GM20000 (cell line): Measurements from ENCODE around the gene CCIN.
"Not testable (repeated sequence)": the region's sequence is repeated elsewhere in the genome, so short reads cannot be mapped to it uniquely, and the experiment has no call there.

Experiments
- DNase-seq: peaks from one replicate; pipeline ENCODE4 v3.0.0; 2012; ENCODE audit warnings: low spot score
- CTCF ChIP-seq: IDR thresholded peaks from 2 replicates; pipeline ENCODE4 v1.5.1; 2012; ENCODE audit warnings: mild to moderate bottlenecking, control low read depth; ENCODE audit errors: extremely low read depth, missing control alignments

CCIN gene

GRCh38 chr9:36169708-36170107 is 520 bp downstream of the CCIN start:
- no peak for TF ChIP-seq CTCF

GRCh38 chr9:36170531-36170930 is 1.3 kb downstream of the CCIN start:
- DNase-seq = no peak
- no peak for TF ChIP-seq CTCF

More at GRCh38 chr9:36169708-36170107, 520 bp downstream of the CCIN start:
- no peak for DNase-seq

- no peak for TF ChIP-seq CTCF
- DNase-seq = no peak
Observed at GRCh38 chr9:36173861-36174260, 4.7 kb downstream of the CCIN start.

GRCh38 chr9:36174271-36174670 is 5.1 kb downstream of the CCIN start:
- TF ChIP-seq CTCF = no peak
- DNase-seq = no peak

- TF ChIP-seq CTCF = no peak
- no peak for DNase-seq
Observed at GRCh38 chr9:36174731-36175130, 5.5 kb downstream of the CCIN start.

GRCh38 chr9:36175209-36175608 is 6.0 kb downstream of the CCIN start:
- DNase-seq = not testable (repeated sequence)

- DNase-seq = not testable (repeated sequence)
Observed at GRCh38 chr9:36176496-36176895, 7.3 kb downstream of the CCIN start.

GRCh38 chr9:36177571-36177970 is 8.4 kb downstream of the CCIN start:
- TF ChIP-seq CTCF = no peak
- no peak for DNase-seq

GRCh38 chr9:36180243-36180642 is 11.1 kb downstream of the CCIN start:
- not testable (repeated sequence) for DNase-seq
